RWPE1 (cell line): ENCODE data around the gene HS6ST3.

Experiments
- CTCF ChIA-PET: fragments of 350-600 bp; sonication (Branson Sonifier 250); formaldehyde crosslinking; extraction: SDS; loops from one replicate; lab custom pipeline; 2021; lab: Yijun Ruan, JAX
- POLR2A ChIA-PET: fragments of 400-600 bp; formaldehyde crosslinking; extraction: SDS; loops from one replicate; lab custom pipeline; 2020; ENCODE audit warnings: antibody characterized with exemption; ENCODE audit not compliant: low non-redundant PET; lab: Yijun Ruan, JAX
- DNase-seq: peaks from one replicate; pipeline ENCODE4 v3.0.0; 2012; ENCODE audit warnings: low spot score
- H3K27ac ChIP-seq: fragments of 450-650 bp; 2 replicates; pipeline ENCODE4 v1.5.1; 2017
- TF ChIP-seq, protein P1 (sequence below): fragments of 450-650 bp; conservative IDR thresholded peaks from 2 replicates; pipeline ENCODE4 v1.5.1; 2017; ENCODE audit warnings: low read depth, mild to moderate bottlenecking

Gene HS6ST3

GRCh38 chr13:96710166-96710862 lies 620.4 kb downstream of the HS6ST3 start:
- DNase-seq = no peak
- ChIA-PET POLR2A (no interaction called here), CTCF (no interaction called here)
- H3K27ac ChIP-seq = no peak overlapping the region
- TF ChIP-seq, protein P1, sequence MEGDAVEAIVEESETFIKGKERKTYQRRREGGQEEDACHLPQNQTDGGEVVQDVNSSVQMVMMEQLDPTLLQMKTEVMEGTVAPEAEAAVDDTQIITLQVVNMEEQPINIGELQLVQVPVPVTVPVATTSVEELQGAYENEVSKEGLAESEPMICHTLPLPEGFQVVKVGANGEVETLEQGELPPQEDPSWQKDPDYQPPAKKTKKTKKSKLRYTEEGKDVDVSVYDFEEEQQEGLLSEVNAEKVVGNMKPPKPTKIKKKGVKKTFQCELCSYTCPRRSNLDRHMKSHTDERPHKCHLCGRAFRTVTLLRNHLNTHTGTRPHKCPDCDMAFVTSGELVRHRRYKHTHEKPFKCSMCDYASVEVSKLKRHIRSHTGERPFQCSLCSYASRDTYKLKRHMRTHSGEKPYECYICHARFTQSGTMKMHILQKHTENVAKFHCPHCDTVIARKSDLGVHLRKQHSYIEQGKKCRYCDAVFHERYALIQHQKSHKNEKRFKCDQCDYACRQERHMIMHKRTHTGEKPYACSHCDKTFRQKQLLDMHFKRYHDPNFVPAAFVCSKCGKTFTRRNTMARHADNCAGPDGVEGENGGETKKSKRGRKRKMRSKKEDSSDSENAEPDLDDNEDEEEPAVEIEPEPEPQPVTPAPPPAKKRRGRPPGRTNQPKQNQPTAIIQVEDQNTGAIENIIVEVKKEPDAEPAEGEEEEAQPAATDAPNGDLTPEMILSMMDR = no peak

DNA sequence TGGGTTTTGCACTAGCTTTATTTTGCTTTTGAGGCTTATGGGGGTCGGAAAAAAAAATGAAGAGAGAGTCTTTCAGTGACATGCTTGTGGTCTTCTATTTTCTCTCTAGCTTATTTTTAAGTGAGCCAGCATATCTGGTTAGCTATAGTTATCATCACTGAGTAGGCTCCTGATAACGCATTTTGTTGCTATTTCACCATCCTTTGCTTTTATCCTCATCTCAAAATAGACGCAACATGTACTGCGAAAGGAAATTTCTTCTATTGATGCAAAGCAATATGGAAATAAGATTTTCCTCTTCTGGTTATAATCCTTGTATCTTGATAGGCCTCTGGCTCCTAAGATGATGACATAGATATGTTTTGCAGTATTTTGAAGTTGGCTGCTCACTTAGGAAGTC lies 630.5 kb downstream of the HS6ST3 start:
- CTCF ChIA-PET = no interaction called here
- POLR2A ChIA-PET = no interaction called here
- no peak overlapping the region for H3K27ac ChIP-seq
- no peak for DNase-seq
- TF ChIP-seq, protein P1 = no peak

DNA sequence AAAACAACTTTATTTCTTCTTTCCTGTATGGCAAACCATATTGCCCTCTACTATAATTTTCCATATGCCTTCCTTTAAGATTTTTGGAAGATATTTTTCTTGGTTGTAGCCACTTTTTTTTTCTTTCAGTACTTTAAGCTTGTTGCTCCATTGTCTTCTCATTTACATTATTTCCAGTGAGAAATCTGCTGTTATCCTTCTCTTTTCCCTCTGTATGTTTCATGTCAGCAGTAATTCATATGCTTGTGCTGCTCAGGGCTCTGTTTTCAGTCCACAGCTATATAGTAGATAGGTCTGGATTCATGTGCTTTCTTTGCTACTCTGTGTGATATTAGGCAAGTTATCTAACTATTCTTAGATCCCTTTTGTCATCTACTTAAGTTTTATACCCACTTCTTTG lies 636.7 kb downstream of the HS6ST3 start:
- H3K27ac ChIP-seq = no peak overlapping the region
- ChIA-PET POLR2A (no interaction called here), CTCF (no interaction called here)
- no peak for DNase-seq
- TF ChIP-seq, protein P1 = no peak

- DNase-seq = no peak
- CTCF ChIA-PET = no interaction called here
- POLR2A ChIA-PET = no interaction called here
- TF ChIP-seq, protein P1 = no peak
- H3K27ac ChIP-seq = no peak overlapping the region
These were observed 638.6 kb downstream of the HS6ST3 start for GRCh38 chr13:96728463-96728862.

- no peak for DNase-seq
- ChIA-PET CTCF (no interaction called here), POLR2A (no interaction called here)
- H3K27ac ChIP-seq = no peak overlapping the region
- TF ChIP-seq, protein P1 = no peak
These were observed 640.8 kb downstream of the HS6ST3 start for GRCh38 chr13:96730676-96731075.

GRCh38 chr13:96734499-96734898 lies 644.6 kb downstream of the HS6ST3 start:
- TF ChIP-seq, protein P1 = no peak
- CTCF ChIA-PET = no interaction called here
- no peak for DNase-seq
- no peak overlapping the region for H3K27ac ChIP-seq
- POLR2A ChIA-PET = no interaction called here
